Stimulated activated CD4-positive, alpha-beta T cell treated with anti-CD3 and anti-CD28 coated beads, Interleukin-4, amount 100 ng/mL, for 4 hours (primary cell): Measurements from ENCODE around the gene CNTN4.

Source experiments
- DNase-seq, 2 experiments: peaks; one replicate each; pipeline ENCODE4 v3.0.0-alpha.2; 2020

CNTN4 gene

DNA sequence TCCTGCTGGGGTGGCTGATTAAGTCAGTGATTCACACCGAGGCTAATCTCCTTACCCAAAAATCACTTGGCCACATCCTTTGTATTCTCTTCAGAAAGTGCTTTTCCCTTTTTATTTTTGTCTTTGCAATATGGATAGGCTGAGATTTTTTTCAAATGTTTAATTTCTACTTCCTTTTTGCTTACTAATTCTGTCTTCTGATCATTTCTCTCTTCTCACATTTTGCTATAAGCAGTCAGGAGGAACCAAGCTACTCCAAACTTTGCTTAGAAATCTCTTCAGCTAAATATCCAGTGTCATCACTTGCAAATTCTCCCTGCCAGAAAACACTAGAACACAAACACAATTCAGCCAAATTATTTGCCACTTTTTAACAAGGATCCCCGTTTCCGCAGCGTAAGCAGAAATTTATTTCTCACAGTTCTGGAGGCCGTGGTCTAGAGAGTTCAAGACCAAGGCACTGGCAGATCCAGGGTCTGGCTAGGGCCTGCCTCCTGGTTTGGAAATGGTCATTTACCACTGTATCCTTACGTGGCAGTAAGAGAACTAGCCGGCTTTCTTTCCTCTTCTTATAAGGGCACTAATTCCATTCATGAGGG lies 906.6 kb downstream of the CNTN4 start:
- DNase-seq = no peak

DNA sequence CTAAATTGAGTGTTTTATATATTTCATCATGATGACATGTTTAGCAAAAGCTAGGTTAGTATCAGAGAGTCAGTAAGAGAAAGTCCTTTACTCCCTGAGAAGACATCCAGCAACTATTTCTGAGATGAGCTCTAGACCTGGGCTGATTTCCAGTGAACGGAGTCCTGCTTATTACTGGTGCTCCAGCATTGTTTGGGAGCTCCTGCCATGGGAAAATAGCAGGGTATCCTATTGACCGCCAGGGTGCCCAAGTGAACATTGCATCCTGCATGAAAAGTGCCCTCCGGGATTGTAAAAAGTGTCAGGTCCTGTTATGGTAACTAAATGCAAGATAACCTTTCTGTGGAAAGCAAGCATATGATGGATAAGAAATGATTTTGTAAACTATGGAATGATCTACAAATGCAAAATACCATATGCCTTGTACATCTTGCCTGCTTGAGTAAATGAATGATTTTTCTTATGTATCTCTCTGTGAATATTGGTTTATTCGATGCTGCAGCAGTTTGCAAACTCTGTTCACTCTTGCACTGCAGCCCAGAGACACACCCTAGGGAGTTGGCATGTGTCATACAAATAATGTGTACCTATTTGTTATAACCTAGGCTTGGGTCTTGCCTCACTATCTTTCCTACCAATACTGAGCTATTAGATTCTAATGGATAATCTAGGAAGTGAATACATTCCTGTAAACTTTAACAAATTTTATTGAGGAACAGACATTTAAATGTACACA lies 914.8 kb downstream of the CNTN4 start:
- no peak for DNase-seq

DNA sequence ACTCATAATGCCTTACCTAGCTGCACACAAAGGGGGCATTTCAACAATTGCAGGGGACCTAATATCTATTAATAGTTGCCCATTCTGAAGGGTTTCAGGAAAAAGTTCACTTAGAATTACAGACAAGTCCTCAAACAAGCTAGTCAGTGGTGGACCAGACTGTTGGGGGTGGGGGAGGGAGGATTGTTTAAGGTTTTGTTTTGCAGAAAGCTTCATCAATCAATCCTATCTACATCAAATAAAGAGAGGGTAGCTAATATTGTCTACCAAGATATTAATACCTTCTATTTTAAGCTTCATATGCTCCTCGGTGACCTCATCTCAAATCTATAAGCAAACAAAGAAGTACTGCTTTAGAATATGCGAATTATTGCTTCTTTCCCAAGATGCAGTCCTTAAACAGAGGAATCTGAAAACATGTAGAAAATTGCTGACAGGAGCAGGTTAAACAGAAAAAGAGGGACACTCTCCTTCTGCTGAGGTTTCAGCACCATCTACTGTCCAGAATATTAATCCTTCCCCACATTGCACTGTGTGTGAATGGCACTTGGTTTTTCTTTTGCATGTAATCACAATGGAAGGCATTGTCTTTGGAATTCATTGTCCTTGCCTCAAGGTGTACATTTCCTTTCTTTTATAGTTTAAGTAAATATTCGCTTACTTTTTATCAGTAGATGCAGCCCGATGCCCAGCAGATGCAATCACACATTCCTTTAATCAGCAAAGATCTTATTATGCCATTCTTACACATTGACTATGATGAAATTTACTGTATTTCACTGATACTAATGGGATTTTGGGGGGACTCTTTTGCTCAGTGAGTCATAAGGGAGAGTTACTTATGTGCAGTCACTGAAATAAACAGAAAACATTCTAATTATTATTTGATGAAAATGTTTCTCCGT lies 916.8 kb downstream of the CNTN4 start:
- no peak for DNase-seq

DNA sequence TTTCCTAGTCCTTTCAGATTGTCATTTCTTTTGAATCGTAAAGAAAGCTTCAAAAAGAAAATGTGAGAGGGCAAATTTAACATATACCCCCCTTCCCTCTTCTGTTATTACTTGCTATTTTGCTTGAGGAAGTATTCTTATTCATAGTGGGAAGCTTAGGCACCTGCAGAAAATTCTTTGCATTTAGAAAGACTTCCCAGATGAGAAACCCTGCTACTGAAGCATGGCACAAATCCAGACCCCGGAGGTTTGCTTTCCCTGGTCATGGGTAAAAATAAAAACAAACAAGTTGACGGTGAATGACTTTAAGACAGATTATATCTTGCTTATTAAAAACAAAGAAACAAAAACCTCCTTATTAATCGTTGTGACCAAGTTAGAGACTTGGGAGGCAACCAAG lies 917.6 kb downstream of the CNTN4 start:
- no peak for DNase-seq

DNA sequence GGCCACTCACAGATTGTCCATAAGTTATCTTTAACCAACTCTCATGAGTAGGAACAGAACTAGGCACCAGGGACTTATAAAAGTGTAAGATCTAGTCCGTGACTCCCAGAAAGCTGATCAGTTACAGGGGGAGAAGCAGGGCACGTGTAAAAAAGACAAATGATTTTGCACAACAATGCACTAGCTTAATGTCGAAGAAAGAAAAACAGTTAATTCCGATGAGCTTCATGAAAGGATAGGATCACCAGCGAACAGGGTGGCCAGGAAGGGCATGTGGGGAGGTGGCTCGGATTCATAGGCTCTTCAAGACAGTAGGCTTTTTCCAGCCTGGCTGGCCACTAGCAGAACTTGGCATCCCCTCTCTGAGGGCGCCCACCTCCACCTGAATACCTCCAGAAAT lies 921.5 kb downstream of the CNTN4 start:
- no peak for DNase-seq

DNA sequence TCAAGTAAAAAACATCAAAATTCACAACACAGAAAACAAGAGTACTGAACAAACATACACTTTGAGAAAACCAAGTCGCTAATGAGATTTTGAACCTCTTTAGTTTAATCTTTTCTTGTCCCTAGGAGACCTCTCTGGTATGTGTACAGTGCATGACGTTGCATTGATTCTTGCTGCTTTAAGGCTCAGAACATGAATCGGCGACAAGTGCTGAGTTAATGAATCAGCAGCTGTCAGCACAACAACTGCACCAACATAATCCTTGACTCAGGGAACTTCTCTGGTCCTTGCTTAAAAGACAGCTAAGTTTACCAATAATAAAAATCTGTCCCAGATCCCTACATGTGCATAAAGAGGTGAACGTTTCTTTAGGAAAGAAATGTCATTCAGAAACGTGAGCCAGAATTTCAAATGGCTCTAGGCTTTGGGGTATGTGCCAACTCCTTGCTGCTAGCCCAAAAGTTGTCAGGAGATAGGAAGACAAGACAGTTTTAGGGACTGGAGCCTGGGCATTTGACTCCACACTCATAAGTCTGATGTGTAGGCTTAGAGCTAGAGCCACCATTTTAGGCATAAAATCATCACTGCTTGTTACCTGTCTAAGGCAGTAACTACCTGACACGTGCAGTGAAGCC lies 924.6 kb downstream of the CNTN4 start:
- no peak for DNase-seq

DNA sequence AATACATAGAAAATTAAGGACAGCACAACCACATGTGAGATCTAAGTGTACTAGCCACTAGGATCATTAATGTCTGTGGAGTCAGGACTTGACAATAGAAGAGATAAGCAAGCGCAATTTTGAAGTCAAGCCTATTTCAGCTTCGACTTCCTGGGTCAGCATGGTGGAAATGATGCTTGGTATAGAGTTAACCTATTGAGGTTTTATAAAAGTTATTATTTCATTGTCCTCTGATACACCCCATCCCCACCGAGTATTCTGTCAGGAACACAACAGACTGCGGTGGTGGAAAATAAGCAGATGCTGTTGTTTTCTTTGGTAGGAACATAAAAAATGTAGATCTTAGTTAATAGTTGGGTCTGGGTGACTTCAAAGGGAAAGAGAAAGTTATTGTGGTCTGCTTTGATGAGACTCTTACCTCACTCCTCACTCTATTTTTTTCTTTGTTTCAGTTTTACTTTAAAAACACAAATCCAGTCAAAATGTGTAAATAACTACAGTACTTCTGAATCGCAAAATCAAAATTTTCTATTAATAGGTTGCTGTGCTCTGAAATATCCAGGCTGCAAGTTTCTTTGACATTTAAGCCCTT lies 929.4 kb downstream of the CNTN4 start:
- no peak for DNase-seq

DNA sequence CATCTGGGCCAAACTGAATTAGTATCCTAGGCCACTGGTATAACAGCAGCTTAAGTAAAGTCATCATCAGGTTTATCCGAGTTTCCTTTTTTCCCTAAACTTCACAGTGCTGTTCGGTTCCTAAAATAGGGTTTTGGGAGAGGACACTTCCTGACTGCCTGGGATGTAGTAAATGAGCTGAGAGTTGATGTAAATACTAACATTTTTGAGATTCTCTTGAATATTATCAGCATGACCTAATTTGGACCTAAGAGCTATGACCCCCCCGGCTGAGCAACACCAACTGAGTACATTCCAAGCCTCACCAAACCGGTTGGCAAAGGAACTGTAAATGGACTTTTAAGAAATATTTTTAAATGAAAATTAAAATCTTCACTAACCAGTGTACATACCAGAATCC lies 932.7 kb downstream of the CNTN4 start:
- no peak for DNase-seq

DNA sequence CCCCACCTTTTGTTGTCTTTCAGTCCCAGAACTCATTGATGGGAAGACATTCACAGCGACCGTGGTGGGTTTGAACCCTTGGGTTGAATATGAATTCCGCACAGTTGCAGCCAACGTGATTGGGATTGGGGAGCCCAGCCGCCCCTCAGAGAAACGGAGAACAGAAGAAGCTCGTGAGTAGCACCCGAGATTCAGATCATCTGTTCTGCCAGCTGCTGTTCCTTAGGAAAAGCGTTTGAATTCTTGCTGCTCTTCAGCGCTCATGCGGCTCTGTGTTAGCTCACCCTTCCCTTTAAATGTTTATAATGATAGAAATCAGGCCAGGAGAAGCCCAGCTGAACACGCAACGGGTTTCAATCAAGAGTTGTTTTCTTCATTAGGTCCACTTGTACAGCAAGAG lies 938.5 kb downstream of the CNTN4 start:
- no peak for DNase-seq

DNA sequence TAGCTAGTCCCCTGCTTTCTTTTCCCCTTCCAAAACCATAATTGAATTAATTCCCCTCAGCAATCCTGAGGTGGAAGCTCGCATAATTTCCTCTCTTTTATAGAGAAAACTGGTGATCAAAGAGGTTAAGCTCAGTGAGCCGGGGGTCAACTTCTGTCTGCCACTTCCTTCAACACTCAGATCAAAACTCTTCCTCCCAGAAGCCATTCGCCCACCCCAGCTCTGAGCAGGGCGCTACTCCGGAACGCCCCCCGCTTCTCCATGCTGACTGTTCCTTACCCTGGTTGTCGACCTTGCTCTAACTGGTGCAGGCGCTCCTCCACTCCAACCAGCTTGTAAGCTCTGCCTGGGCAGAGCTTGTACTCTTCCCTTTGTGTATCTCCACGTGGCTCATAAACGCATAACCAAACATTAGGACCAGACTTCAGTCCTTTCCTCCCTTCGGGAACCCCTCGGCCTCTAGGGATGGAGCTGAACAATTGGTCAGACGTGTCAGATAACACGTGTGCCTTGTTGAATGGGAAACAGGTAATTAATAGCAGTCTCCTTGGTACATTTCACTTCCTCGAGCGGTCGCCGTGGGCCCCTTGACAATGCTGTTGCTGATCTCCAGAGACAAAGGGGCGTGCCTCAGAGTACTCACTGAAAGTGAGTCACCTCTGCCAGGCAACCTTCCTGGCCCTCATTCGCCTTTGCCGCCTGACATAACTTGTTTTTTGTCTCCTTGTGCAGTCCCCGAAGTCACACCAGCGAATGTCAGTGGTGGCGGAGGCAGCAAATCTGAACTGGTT lies 939.7 kb downstream of the CNTN4 start:
- DNase-seq = no peak

DNA sequence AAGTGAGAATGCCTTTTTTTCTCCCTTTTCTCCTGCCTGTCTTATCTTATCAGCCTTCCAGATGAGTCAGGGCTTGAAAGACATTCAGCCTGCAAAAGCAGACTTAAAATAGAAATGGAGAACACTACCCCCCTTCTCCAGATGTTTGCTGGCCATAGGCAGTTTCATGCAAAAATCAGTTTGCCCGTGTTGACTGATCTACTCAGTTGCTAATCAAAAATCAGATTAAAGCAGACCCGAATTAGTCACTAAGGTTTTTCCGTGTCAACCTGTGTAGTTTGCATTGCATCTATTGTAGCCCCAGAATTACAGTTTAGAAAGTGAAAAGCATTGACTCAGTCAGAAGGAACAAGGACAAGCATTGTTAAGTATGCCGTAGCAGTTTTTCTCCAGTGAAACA lies 955.3 kb downstream of the CNTN4 start:
- no peak for DNase-seq

DNA sequence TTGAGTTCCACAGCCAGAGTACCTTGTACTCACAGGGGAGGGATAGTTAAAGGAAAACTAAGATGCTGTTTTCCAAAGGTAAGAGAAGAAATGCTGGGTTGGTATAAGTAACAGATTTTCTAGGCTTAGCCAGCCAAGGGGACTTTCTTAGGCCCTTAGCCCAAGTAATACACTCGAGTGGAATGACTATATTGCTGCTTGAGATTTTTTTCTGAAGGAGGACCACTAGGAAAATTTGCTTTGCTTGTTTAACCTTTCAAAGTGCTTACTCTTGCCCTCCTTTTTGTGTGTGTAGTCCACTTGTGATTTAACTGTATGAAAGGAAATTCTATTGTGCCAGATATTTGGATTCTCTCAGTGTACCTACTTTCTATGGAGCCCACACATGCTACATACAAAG lies 961.0 kb downstream of the CNTN4 start:
- no peak for DNase-seq

DNA sequence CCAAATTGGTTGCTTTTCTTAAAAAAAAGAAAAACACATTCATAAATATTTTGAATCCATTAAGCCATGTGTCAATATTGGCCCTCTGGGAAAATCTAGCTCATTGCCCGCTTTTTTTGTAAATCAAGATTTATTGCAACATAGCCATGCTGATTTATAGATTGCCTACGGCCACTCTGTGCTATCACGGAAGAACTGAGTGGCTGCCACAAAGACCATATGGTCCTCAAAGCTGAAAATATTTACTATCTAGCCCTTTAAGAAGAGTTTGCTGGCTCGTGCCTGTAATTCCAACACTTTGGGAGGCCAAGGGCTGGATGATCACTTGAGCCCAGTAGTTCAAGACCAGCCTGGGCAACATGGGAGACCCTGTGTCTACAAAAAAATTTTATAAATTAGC lies 965.6 kb downstream of the CNTN4 start:
- no peak for DNase-seq

DNA sequence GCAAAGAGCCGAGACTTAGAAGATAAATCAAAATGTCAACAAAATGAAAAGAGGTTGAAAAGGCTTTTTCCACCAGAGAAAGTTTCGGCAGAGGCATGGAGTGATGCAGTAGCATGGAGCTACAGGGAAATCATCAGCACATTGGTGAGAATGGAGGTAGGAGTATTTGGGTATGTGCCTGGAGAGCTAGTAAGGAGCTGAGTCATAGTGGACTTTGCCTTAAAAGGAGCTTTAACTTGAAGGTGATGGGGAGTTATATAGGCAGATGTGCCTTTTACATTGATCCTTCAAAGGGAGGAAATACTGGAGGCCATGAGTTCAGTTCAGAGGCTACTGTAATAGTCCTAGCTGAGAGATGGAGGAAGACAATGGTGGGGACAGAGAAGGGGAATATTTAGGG lies 967.2 kb downstream of the CNTN4 start:
- DNase-seq = no peak

DNA sequence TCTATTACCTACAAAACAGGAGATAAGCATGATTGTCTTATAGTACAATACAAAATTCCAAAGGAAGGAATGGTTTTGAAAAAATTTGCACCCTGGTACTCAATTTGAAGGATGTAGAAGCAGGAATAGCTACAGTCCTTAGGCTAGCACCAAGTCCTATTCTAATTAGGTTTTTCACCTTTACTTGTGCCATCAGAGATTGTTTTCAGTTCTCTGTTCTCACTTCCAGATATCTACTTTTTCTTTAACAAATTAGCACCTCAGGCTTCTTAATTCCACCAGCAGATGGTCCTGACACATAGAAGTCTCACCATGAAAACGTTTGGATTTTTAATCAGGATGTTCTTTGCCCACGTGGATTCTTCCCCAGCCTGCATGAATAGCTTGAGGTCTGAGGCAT lies 967.7 kb downstream of the CNTN4 start:
- DNase-seq = no peak

DNA sequence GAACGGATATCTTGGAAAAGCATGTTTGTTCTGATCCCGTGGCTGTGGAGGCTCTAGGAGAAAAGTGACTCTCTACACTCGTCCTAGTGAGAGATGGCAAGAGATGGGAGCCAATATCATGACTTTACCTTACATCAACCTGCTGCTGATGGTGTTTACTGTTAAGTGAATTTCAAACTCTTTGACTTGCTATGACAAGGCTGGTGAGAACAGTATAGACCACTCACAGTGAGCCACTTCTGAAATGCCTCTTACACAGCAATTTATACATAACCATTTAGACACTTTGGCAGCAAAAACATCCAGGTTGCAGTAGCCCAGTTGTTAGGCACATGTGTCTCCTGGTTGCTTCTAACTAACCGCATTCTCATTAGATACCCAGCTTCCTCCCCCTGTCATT lies 968.2 kb downstream of the CNTN4 start:
- DNase-seq = no peak

DNA sequence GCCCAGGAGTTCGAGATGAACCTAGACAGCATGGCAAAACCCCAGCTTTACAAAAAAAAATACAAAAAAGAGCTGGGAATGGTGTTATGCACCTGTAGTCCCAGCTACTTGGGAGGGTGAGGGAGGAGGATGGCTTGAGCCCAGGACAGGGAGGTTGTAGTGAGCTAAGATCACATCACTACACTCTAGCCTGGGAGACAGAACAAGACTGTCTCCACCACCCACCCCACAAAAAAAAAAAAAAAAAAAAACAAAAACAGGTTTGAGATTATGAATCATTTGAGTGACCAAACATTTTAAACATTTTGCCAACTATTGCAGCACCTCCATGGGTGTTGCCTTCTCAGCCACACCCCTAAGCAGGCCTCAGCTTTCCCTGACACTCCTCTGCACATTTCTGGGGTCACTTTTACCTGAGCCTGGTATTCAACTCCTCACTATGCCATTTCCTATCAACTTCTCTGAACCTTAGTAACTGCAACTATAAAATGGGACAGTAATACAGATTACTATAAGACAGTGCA lies 969.8 kb downstream of the CNTN4 start:
- no peak for DNase-seq

DNA sequence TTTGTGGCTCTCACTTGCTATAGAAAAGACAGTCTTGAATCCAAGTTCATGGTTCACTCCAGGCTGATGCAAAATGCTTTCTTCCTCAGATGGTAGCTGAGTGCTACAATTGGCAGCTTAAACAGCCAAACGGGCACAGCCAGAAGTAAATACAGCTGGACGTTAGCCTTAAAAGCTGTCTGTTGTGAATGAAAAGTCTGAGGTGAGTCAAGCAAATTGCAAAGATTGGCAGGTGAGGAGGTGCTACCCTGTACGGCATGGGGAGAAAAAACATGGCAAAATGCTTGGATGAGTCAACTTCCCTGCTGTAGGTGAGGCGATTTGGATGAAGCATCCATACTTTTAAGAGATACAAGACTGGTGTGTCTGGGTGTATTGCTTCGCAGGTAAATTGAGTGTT lies 971.1 kb downstream of the CNTN4 start:
- DNase-seq = no peak

DNA sequence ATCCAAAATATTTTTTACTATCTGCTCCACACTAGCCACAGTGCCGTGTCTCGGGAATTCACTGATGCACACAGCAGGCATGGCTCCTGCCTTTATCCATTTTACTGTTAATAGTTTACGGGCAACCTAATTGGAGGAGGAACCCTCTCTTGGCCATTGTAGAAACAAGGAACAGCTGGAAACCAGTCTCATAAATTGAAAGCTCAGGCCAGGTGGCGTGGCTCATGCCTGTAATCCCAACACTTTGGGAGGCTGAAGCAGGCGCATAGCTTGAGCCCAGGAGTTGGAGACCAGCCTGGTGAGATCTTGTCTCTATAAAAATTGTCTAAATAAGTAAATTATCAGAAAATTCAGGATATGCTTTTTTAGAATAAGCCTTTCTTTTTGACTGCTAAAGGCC lies 972.5 kb downstream of the CNTN4 start:
- DNase-seq = no peak

DNA sequence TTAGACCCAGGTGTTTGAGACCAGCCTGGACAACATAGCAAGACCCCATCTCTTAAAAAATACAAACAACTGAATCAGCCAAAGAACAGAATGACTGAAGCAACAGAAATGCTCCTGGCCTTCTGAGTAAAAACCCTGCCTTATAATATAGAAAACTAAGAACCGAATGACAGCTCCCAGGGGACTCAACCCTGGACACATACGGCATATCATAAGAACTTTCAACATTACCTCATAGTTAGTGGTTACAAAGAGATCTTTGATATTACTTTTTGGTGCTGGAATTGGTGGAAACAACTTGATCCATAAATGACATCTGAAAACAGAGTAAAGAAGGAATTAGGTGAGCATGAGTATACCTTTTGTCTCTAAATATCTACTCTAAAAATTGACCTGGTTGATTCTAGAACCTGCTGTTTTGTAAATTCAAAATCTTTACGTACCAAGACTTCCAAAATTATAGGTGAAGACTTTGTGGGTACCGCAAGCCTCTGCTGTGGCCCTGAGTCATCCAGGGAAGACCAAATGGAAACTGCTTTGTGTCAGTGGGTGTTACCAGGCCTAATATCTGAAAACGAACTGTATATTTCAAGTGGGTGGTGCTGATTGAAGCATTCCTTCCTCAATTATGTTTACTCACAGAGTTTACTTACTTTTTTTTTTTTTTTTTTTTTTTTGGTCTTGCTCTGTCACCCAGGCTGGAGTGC lies 976.0 kb downstream of the CNTN4 start:
- DNase-seq = no peak

DNA sequence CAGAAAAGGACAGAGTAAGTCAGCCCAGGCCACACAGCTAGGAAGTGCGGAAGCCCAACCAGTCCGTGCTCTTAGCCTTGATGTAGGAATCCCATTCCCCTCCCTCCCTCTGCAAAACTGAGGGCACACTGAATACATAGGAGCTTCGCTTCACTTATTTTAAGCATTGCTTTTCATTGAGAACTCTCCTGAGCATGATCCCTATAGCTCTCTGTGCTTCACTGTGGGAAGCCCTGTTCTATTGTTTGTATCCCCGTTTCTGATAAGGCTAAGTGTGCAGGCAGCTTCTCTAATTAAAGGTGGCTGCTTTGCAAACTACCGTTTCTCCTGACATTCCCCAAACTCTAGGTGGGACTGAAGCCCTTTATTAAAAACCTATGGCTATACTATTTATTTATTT lies 981.6 kb downstream of the CNTN4 start:
- no peak for DNase-seq
